ENCODE data around the gene OR2L13. TPM values are rescaled to one million over a fixed set of nuclear protein-coding genes. Genes with fewer than 3 reads are reported as not detected.
"Not testable (repeated sequence)": the region's sequence is repeated elsewhere in the genome, so short reads cannot be mapped to it uniquely, and the experiment has no call there.

OR2L13 gene
- polyA plus RNA-seq: under 1 TPM in 1 of 4 donors, not detected in 3; 0.16 TPM
- long read RNA-seq, donor 1: 0 reads
- long read RNA-seq, donor 2: 0 reads
- long read RNA-seq, donor 3: 0 reads
- long read RNA-seq, donor 4: 0 reads
- long read RNA-seq, donor 5: 0 reads
- long read RNA-seq, donor 6: 0 reads
- long read RNA-seq, donor 7: 0 reads
- long read RNA-seq, donor 8: 0 reads
- long read RNA-seq, donor 9: 0 reads
- long read RNA-seq, donor 10: 0 reads

DNA sequence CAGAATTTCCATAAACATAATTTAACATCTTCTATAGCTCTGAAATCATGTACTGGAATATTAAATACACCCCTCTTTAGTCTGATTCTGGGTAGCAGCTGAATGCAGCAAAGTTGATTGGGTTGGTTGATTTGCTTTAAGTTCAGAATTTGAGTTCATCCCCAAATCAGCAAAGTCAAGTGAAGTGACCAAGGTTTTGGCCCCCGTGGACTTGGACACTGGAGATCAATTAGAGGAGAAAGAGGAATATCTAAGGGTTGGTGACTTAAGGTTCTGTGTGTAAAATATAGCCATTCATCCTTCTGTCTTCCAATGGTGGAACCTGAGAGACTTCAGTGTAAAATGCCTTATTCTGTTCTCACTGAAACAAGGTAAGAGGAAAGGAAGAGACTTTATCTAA, at the start of gene OR2L13:
OR2L13 (plus strand) TSS at position 301 of the 400 bp plus-strand sequence. CDS start 4,192 bp downstream, outside the sequence.
- no peaks in the 10 kb centered on the region for H3K4me1 ChIP-seq (ENCODE audit: control insufficient read depth in 3 of 3, insufficient read depth in 2 of 3, low read depth in 1 of 3, low read length in 2 of 3)
- DNase-seq (no peak), FAIRE-seq (no peak)
- no peaks in the 10 kb centered on the region for H3K36me3 ChIP-seq (ENCODE audit: control insufficient read depth in 3 of 3, insufficient read depth in 2 of 3, low read depth in 1 of 3, low read length in 3 of 3)
- WGBS, 3 donors: 44 to 55% (median 46%) methylated on average over 1 of the region's 1 CpG
- no peaks in the 10 kb centered on the region for H3K27me3 ChIP-seq (ENCODE audit: control insufficient read depth in 3 of 3, insufficient read depth in 3 of 3, low read length in 3 of 3)
- H3K4me3 ChIP-seq (ENCODE audit: low read depth in 1 of 3, low read length in 3 of 3): no peak within 1 kb of the TSS
- H3K9me3 ChIP-seq (ENCODE audit: control insufficient read depth in 2 of 2, insufficient read depth in 1 of 2, low read depth in 1 of 2, low read length in 1 of 2): peaks cover 0 to 16% of the 10 kb centered on the region in 2 donors
- no peak within 1 kb of the TSS for H3K27ac ChIP-seq (ENCODE audit: low read depth in 1 of 3, low read length in 2 of 3)

DNA sequence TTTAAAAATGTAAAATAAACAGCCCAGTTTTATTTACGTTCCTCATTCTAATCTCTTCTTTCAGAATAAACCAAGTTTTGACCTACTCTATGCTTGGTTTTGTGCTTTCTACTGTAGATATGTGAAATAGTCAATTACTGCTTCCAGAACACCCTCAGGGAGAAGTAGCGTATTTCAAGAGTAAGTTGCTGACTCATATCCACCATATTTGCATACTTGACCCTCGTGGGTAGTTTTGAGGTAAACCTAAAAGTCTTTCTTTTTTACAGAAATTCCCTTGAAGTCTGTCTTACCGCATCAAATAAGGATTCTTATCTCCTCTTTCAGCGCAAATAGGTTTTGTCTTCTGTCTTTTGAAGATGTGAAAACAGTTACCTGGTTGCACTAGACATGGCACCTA, 49.8 kb upstream of the OR2L13 start:
- Histone ChIP-seq H3K36me3 (ENCODE audit: control insufficient read depth in 3 of 3, insufficient read depth in 2 of 3, low read depth in 1 of 3, low read length in 3 of 3) (no peaks in the 10 kb centered on the region), H3K9me3 (ENCODE audit: control insufficient read depth in 2 of 2, insufficient read depth in 1 of 2, low read depth in 1 of 2, low read length in 1 of 2) (peaks cover 0 to 13% of the 10 kb centered on the region in 2 donors), H3K4me3 (ENCODE audit: low read depth in 1 of 3, low read length in 3 of 3) (no peak overlapping the region), H3K27me3 (ENCODE audit: control insufficient read depth in 3 of 3, insufficient read depth in 3 of 3, low read length in 3 of 3) (no peaks in the 10 kb centered on the region), H3K27ac (ENCODE audit: low read depth in 1 of 3, low read length in 2 of 3) (no peak overlapping the region), H3K4me1 (ENCODE audit: control insufficient read depth in 3 of 3, insufficient read depth in 2 of 3, low read depth in 1 of 3, low read length in 2 of 3) (no peaks in the 10 kb centered on the region)
- DNase-seq (no peak), FAIRE-seq (no peak)
- WGBS, 3 donors: 61 to 69% (median 64%) methylated on average over 5 of the region's 5 CpGs

DNA sequence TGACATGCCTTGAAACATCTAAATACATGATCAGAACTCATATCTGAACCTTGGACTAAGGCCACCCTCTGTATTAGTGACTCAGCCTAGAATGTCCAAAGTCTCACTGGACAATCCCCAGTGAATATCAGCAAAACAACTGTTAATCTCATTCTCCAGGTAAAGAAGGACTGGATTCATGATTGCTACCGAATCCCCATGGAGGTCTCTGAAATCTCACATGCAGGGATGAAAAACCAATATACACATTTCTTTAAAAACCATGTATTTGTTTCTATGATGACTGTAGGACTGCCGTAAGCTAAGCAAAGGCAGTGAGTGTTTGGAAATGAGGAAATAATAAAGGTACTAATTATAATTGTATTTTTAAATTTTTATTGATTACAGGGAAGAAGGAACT, 48.4 kb upstream of the OR2L13 start, which contains the start of gene OR2L3:
OR2L3 (plus strand) TSS at position 301 of the 400 bp plus-strand sequence. CDS start 13,846 bp downstream, outside the sequence.
- Histone ChIP-seq H3K27me3 (ENCODE audit: control insufficient read depth in 3 of 3, insufficient read depth in 3 of 3, low read length in 3 of 3) (no peaks in the 10 kb centered on the region), H3K36me3 (ENCODE audit: control insufficient read depth in 3 of 3, insufficient read depth in 2 of 3, low read depth in 1 of 3, low read length in 3 of 3) (no peaks in the 10 kb centered on the region), H3K9me3 (ENCODE audit: control insufficient read depth in 2 of 2, insufficient read depth in 1 of 2, low read depth in 1 of 2, low read length in 1 of 2) (peaks cover 0 to 11% of the 10 kb centered on the region in 2 donors), H3K4me1 (ENCODE audit: control insufficient read depth in 3 of 3, insufficient read depth in 2 of 3, low read depth in 1 of 3, low read length in 2 of 3) (no peaks in the 10 kb centered on the region), H3K4me3 (ENCODE audit: low read depth in 1 of 3, low read length in 3 of 3) (no peak within 1 kb of the TSS), H3K27ac (ENCODE audit: low read depth in 1 of 3, low read length in 2 of 3) (no peak within 1 kb of the TSS)
- DNase-seq: no peak
- WGBS, 3 donors: 63 to 72% (median 71%) methylated on average over 2 of the region's 2 CpGs
- FAIRE-seq: no peak

GRCh38 chr1:248047008-248047407, 48.0 kb upstream of the OR2L13 start:
- Histone ChIP-seq H3K4me3 (ENCODE audit: low read depth in 1 of 3, low read length in 3 of 3) (no peak overlapping the region), H3K4me1 (ENCODE audit: control insufficient read depth in 3 of 3, insufficient read depth in 2 of 3, low read depth in 1 of 3, low read length in 2 of 3) (no peaks in the 10 kb centered on the region), H3K9me3 (ENCODE audit: control insufficient read depth in 2 of 2, insufficient read depth in 1 of 2, low read depth in 1 of 2, low read length in 1 of 2) (peaks cover 0 to 11% of the 10 kb centered on the region in 2 donors), H3K27me3 (ENCODE audit: control insufficient read depth in 3 of 3, insufficient read depth in 3 of 3, low read length in 3 of 3) (no peaks in the 10 kb centered on the region), H3K36me3 (ENCODE audit: control insufficient read depth in 3 of 3, insufficient read depth in 2 of 3, low read depth in 1 of 3, low read length in 3 of 3) (no peaks in the 10 kb centered on the region), H3K27ac (ENCODE audit: low read depth in 1 of 3, low read length in 2 of 3) (no peak overlapping the region)
- no peak for FAIRE-seq
- WGBS, 3 donors: 58 to 61% (median 59%) methylated on average over 1 of the region's 1 CpG
- no peak for DNase-seq

DNA sequence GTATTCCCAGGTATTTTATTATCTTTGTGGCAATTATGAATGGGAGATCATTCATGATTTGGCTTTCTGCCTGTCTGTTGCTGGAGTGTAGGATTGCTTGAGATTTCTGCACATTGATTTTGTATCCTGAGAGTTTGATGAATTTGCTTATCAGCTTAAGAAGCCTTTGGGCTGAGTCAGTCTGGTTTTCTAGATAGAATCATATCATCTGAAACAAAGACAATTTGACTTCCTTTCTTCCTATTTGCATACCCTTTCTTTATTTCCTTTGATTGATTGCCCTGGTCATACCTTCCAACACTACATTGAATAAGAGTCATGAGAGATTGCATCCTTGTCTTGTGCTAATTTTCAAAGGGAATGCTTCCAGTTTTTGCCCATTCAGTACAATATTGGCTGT, 40.3 kb upstream of the OR2L13 start:
- H3K27ac ChIP-seq (ENCODE audit: low read depth in 1 of 3, low read length in 2 of 3): no peak overlapping the region
- no peak for FAIRE-seq

DNA sequence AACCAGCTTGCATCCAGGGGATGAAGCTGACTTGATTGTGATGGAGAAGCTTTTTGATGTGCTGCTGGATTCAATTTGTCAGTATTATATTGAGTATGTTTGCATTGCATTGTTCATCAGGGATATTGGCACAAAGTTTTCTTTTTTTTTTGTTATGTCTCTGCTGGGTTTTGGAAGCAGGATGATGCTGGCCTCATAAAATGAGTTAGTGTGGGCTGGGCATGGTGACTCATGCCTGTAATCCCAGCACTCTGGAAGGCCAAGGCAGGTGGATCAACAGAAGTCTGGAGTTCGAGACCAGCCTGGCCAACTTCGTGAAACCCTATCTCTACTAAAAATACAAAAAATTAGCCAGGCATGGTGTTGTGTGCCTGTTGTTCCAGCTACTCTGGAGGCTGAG, 39.7 kb upstream of the OR2L13 start:
- WGBS, 3 donors: 55 to 72% (median 64%) methylated on average over 2 of the region's 2 CpGs
- no peak for FAIRE-seq

More for the DNA sequence above, 40.3 kb upstream of the OR2L13 start:
- Histone ChIP-seq H3K9me3 (ENCODE audit: control insufficient read depth in 2 of 2, insufficient read depth in 1 of 2, low read depth in 1 of 2, low read length in 1 of 2) (peaks cover 0 to 11% of the 10 kb centered on the region in 2 donors), H3K36me3 (ENCODE audit: control insufficient read depth in 3 of 3, insufficient read depth in 2 of 3, low read depth in 1 of 3, low read length in 3 of 3) (no peaks in the 10 kb centered on the region), H3K4me3 (ENCODE audit: low read depth in 1 of 3, low read length in 3 of 3) (no peak overlapping the region), H3K4me1 (ENCODE audit: control insufficient read depth in 3 of 3, insufficient read depth in 2 of 3, low read depth in 1 of 3, low read length in 2 of 3) (no peaks in the 10 kb centered on the region), H3K27me3 (ENCODE audit: control insufficient read depth in 3 of 3, insufficient read depth in 3 of 3, low read length in 3 of 3) (no peaks in the 10 kb centered on the region)
- DNase-seq: no peak

GRCh38 chr1:248065071-248065470, 29.9 kb upstream of the OR2L13 start:
- Histone ChIP-seq H3K9me3 (ENCODE audit: control insufficient read depth in 2 of 2, insufficient read depth in 1 of 2, low read depth in 1 of 2, low read length in 1 of 2) (peaks cover 0 to 13% of the 10 kb centered on the region in 2 donors), H3K27ac (ENCODE audit: low read depth in 1 of 3, low read length in 2 of 3) (no peak overlapping the region), H3K27me3 (ENCODE audit: control insufficient read depth in 3 of 3, insufficient read depth in 3 of 3, low read length in 3 of 3) (no peaks in the 10 kb centered on the region), H3K36me3 (ENCODE audit: control insufficient read depth in 3 of 3, insufficient read depth in 2 of 3, low read depth in 1 of 3, low read length in 3 of 3) (no peaks in the 10 kb centered on the region), H3K4me3 (ENCODE audit: low read depth in 1 of 3, low read length in 3 of 3) (no peak overlapping the region), H3K4me1 (ENCODE audit: control insufficient read depth in 3 of 3, insufficient read depth in 2 of 3, low read depth in 1 of 3, low read length in 2 of 3) (no peaks in the 10 kb centered on the region)
- WGBS, 3 donors: 71 to 78% (median 73%) methylated on average over 2 of the region's 2 CpGs
- DNase-seq (no peak), FAIRE-seq (no peak)

More for the DNA sequence above, 39.7 kb upstream of the OR2L13 start:
- Histone ChIP-seq H3K27me3 (ENCODE audit: control insufficient read depth in 3 of 3, insufficient read depth in 3 of 3, low read length in 3 of 3) (no peaks in the 10 kb centered on the region), H3K4me1 (ENCODE audit: control insufficient read depth in 3 of 3, insufficient read depth in 2 of 3, low read depth in 1 of 3, low read length in 2 of 3) (no peaks in the 10 kb centered on the region), H3K27ac (ENCODE audit: low read depth in 1 of 3, low read length in 2 of 3) (no peak overlapping the region), H3K36me3 (ENCODE audit: control insufficient read depth in 3 of 3, insufficient read depth in 2 of 3, low read depth in 1 of 3, low read length in 3 of 3) (no peaks in the 10 kb centered on the region), H3K9me3 (ENCODE audit: control insufficient read depth in 2 of 2, insufficient read depth in 1 of 2, low read depth in 1 of 2, low read length in 1 of 2) (peaks cover 0 to 12% of the 10 kb centered on the region in 2 donors), H3K4me3 (ENCODE audit: low read depth in 1 of 3, low read length in 3 of 3) (no peak overlapping the region)
- DNase-seq: no peak

DNA sequence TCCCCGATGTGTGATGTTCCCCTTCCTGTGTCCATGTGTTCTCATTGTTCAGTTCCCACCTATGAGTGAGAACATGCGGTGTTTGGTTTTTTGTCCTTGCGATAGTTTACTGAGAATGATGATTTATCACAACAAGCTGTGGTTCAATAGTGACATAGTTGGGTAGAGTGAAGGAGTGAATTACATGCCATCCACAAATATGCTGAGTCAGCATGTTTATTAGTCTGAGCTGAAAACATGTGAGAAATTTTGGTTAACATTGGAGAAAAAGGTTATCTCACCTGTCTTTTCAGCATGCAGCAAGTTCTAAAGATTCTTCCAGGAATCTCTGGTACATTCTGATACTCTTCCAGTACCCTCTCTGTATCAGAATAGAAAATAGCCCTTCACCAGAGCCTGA, 29.4 kb upstream of the OR2L13 start:
- Histone ChIP-seq H3K27me3 (ENCODE audit: control insufficient read depth in 3 of 3, insufficient read depth in 3 of 3, low read length in 3 of 3) (no peaks in the 10 kb centered on the region), H3K9me3 (ENCODE audit: control insufficient read depth in 2 of 2, insufficient read depth in 1 of 2, low read depth in 1 of 2, low read length in 1 of 2) (peaks cover 0 to 13% of the 10 kb centered on the region in 2 donors), H3K4me3 (ENCODE audit: low read depth in 1 of 3, low read length in 3 of 3) (no peak overlapping the region), H3K27ac (ENCODE audit: low read depth in 1 of 3, low read length in 2 of 3) (no peak overlapping the region), H3K4me1 (ENCODE audit: control insufficient read depth in 3 of 3, insufficient read depth in 2 of 3, low read depth in 1 of 3, low read length in 2 of 3) (no peaks in the 10 kb centered on the region), H3K36me3 (ENCODE audit: control insufficient read depth in 3 of 3, insufficient read depth in 2 of 3, low read depth in 1 of 3, low read length in 3 of 3) (no peaks in the 10 kb centered on the region)
- 92 to 100% (median 99%) methylated on average over 2 to 3 of the region's 3 CpGs for WGBS, 3 donors
- DNase-seq: no peak
- FAIRE-seq: no peak

- H3K36me3 ChIP-seq (ENCODE audit: control insufficient read depth in 3 of 3, insufficient read depth in 2 of 3, low read depth in 1 of 3, low read length in 3 of 3); H3K27me3 ChIP-seq (ENCODE audit: control insufficient read depth in 3 of 3, insufficient read depth in 3 of 3, low read length in 3 of 3); H3K9me3 ChIP-seq (ENCODE audit: control insufficient read depth in 2 of 2, insufficient read depth in 1 of 2, low read depth in 1 of 2, low read length in 1 of 2); FAIRE-seq; DNase-seq; H3K27ac ChIP-seq (ENCODE audit: low read depth in 1 of 3, low read length in 2 of 3); H3K4me3 ChIP-seq (ENCODE audit: low read depth in 1 of 3, low read length in 3 of 3); H3K4me1 ChIP-seq (ENCODE audit: control insufficient read depth in 3 of 3, insufficient read depth in 2 of 3, low read depth in 1 of 3, low read length in 2 of 3): not testable (repeated sequence)
- WGBS, 3 donors: 83 to 87% (median 87%) methylated on average over 9 to 12 of the region's 17 CpGs
Observed at GRCh38 chr1:248083864-248084263, 11.1 kb upstream of the OR2L13 start.
